Measurements from ENCODE around the gene D2HGDH. TPM values are rescaled to one million over a fixed set of nuclear protein-coding genes. Genes with fewer than 3 reads are reported as not detected.

D2HGDH gene
- total RNA-seq, 1 experiment from 2014 or later, result 26.3 TPM

GRCh38 chr2:241763551-241764274 is 29.3 kb downstream of the D2HGDH start:
- peak; percentile 47 for DNase-seq
- Histone ChIP-seq H3K4me3 (ENCODE audit: insufficient read depth, low read depth, low read length) (no peak overlapping the region), H3K36me3 (replicated peaks; ENCODE audit: control insufficient read depth, insufficient read depth, low read length) (peaks cover 4% of the 10 kb centered on the region), H3K27me3 (ENCODE audit: control insufficient read depth, insufficient read depth, low read length) (no peaks in the 10 kb centered on the region)

DNA sequence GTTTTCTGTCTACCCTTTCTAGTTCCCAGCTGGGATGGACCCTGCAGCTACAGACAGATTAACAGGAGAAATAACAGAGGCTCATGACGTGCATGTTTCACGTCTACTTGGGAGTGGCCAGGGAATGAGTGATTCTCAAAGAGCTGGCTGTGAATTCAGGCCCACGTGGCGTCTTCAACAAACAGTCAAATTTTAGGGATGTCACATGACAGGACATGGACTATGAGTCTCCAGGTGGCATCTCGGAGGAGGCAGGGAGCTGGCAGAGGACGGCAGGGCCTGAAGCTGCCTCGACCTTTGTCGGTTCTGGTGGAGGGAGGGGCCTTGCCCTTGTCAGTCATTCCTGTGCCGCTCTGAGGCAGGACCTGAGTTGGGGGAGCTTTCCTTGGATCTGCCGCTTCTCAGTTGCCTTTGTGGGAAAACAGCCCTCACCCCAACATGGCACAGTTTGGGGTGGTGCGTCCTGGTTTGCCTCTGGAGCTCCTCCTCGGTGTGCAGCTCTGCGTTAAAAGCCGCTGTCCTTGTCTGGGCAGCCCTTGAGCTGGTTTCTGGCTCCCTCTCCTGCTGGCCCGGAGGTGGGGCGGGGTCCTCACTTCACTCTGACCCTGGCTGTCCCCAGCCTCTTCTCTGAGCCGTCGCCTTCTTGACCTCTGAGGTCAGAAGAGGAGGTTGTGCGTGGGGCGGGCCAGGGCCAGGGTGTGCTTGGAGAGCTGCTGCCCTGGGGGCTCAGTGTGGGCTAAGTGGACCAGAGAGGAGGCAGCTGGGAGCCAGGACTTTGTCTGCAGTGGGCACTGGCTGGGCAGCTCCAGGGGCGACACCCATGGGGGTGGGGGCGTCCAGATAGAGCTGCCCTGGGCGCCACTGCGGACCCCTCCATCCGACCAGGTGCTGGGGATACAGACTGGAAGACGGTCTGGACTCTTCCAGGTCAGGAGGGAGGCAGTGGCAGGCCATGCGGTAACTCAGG is 30.1 kb downstream of the D2HGDH start:
- H3K27me3 ChIP-seq (ENCODE audit: control insufficient read depth, insufficient read depth, low read length), result no peaks in the 10 kb centered on the region
- DNase-seq, result peak; percentile 80
- no peak overlapping the region for H3K4me3 ChIP-seq (ENCODE audit: insufficient read depth, low read depth, low read length)
- peaks cover 2% of the 10 kb centered on the region; the same call in 1 of the 2 replicates for H3K36me3 ChIP-seq (replicated peaks; ENCODE audit: control insufficient read depth, insufficient read depth, low read length)

GRCh38 chr2:241767464-241768250 is 33.2 kb downstream of the D2HGDH start:
- Histone ChIP-seq H3K36me3 (replicated peaks; ENCODE audit: control insufficient read depth, insufficient read depth, low read length) (no peaks in the 10 kb centered on the region), H3K4me3 (ENCODE audit: insufficient read depth, low read depth, low read length) (no peak overlapping the region), H3K27me3 (ENCODE audit: control insufficient read depth, insufficient read depth, low read length) (no peaks in the 10 kb centered on the region)
- DNase-seq, result peak; percentile 58

GRCh38 chr2:241768251-241768711 is 33.9 kb downstream of the D2HGDH start:
- Histone ChIP-seq H3K36me3 (replicated peaks; ENCODE audit: control insufficient read depth, insufficient read depth, low read length) (no peaks in the 10 kb centered on the region), H3K27me3 (ENCODE audit: control insufficient read depth, insufficient read depth, low read length) (no peaks in the 10 kb centered on the region), H3K4me3 (ENCODE audit: insufficient read depth, low read depth, low read length) (no peak overlapping the region)
- no peak for DNase-seq

GRCh38 chr2:241768850-241769249 is 34.4 kb downstream of the D2HGDH start:
- Histone ChIP-seq H3K27me3 (ENCODE audit: control insufficient read depth, insufficient read depth, low read length) (no peaks in the 10 kb centered on the region), H3K4me3 (ENCODE audit: insufficient read depth, low read depth, low read length) (no peak overlapping the region), H3K36me3 (replicated peaks; ENCODE audit: control insufficient read depth, insufficient read depth, low read length) (no peaks in the 10 kb centered on the region)
- peak; percentile 38 for DNase-seq

- H3K27me3 ChIP-seq (ENCODE audit: control insufficient read depth, insufficient read depth, low read length), result no peaks in the 10 kb centered on the region
- no peak overlapping the region for H3K4me3 ChIP-seq (ENCODE audit: insufficient read depth, low read depth, low read length)
- no peak for DNase-seq
- no peaks in the 10 kb centered on the region for H3K36me3 ChIP-seq (replicated peaks; ENCODE audit: control insufficient read depth, insufficient read depth, low read length)
Measured at GRCh38 chr2:241769819-241770184, 35.4 kb downstream of the D2HGDH start.

DNA sequence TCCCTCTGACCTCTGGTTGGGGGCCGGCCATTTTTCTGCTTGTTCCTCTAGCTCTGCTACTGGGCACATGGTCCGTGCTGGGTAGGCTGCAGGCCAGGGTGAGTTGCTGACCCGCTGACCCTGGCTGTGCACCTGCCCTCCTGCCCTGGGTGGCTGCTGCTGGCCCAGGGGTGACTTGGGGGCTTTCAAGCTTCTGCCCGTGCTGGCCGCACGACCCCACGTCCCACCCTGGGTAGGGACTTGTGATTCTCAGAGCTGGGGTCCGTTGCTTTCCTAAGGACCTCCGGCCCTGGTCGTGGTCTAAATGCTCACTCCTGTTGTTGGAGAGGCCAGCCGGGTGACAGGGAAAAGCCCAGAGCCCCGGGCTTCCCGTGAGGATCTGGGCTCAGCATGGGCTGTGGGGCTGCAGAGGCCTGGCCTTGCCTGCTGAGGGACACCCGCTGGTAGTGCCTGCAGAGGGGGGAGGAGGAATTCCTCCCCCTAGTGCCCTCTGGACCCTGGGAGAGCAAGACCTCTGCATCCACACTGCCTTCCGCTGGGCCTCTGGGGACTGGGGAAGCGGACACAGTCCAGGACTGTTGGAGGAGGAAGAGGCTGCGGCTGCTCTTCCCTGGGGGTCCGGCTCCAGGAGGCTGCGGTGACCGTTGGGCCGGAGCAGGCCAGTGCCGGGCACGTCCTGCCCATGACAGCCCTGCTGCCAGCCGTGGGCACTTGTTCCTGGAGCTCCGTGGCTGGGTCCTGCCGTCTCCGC is 35.9 kb downstream of the D2HGDH start:
- H3K4me3 ChIP-seq (ENCODE audit: insufficient read depth, low read depth, low read length), result no peak overlapping the region
- no peaks in the 10 kb centered on the region for H3K27me3 ChIP-seq (ENCODE audit: control insufficient read depth, insufficient read depth, low read length)
- no peaks in the 10 kb centered on the region for H3K36me3 ChIP-seq (replicated peaks; ENCODE audit: control insufficient read depth, insufficient read depth, low read length)
- peak; percentile 81 for DNase-seq

DNA sequence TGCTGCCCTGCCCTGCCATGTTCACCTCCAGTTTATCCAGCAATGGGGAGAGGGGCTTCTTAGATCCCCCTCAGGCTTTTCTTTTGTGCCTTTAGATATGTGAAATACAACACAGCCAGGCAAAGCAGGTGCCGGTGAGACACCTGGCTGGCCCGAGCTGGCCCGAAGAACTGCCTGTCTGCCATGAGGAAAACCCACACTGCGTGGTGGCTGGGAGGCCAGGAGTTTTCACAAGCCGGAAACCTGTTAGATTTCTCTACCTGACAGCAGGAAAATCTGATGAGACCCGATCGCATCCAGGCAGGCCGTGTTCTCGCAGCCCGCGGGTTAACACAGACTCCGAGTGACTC is 36.5 kb downstream of the D2HGDH start:
- Histone ChIP-seq H3K4me3 (ENCODE audit: insufficient read depth, low read depth, low read length) (no peak overlapping the region), H3K27me3 (ENCODE audit: control insufficient read depth, insufficient read depth, low read length) (no peaks in the 10 kb centered on the region), H3K36me3 (replicated peaks; ENCODE audit: control insufficient read depth, insufficient read depth, low read length) (no peaks in the 10 kb centered on the region)
- no peak for DNase-seq

- peak; percentile 88 for DNase-seq
- Histone ChIP-seq H3K27me3 (ENCODE audit: control insufficient read depth, insufficient read depth, low read length) (no peaks in the 10 kb centered on the region), H3K36me3 (replicated peaks; ENCODE audit: control insufficient read depth, insufficient read depth, low read length) (no peaks in the 10 kb centered on the region), H3K4me3 (ENCODE audit: insufficient read depth, low read depth, low read length) (no peak overlapping the region)
Measured at GRCh38 chr2:241771286-241772062, 37.0 kb downstream of the D2HGDH start.

- H3K27me3 ChIP-seq (ENCODE audit: control insufficient read depth, insufficient read depth, low read length), result no peaks in the 10 kb centered on the region
- no peaks in the 10 kb centered on the region for H3K36me3 ChIP-seq (replicated peaks; ENCODE audit: control insufficient read depth, insufficient read depth, low read length)
- no peak overlapping the region for H3K4me3 ChIP-seq (ENCODE audit: insufficient read depth, low read depth, low read length)
- DNase-seq, result no peak
Measured at GRCh38 chr2:241772063-241772499, 37.7 kb downstream of the D2HGDH start.

GRCh38 chr2:241773511-241774418 is 39.3 kb downstream of the D2HGDH start:
- no peak overlapping the region for H3K4me3 ChIP-seq (ENCODE audit: insufficient read depth, low read depth, low read length)
- no peaks in the 10 kb centered on the region for H3K36me3 ChIP-seq (replicated peaks; ENCODE audit: control insufficient read depth, insufficient read depth, low read length)
- H3K27me3 ChIP-seq (ENCODE audit: control insufficient read depth, insufficient read depth, low read length), result no peaks in the 10 kb centered on the region
- peak; percentile 63 for DNase-seq

- DNase-seq, result no peak
- H3K36me3 ChIP-seq (replicated peaks; ENCODE audit: control insufficient read depth, insufficient read depth, low read length), result no peaks in the 10 kb centered on the region
Measured at GRCh38 chr2:241774419-241775222, 40.2 kb downstream of the D2HGDH start.

More at GRCh38 chr2:241774419-241775222, 40.2 kb downstream of the D2HGDH start:
- Histone ChIP-seq H3K4me3 (ENCODE audit: insufficient read depth, low read depth, low read length) (no peak overlapping the region), H3K27me3 (ENCODE audit: control insufficient read depth, insufficient read depth, low read length) (no peaks in the 10 kb centered on the region)
